Smooth muscle cell (in vitro differentiated cells): ENCODE measurements around the gene ING3. TPM values are rescaled to one million over a fixed set of nuclear protein-coding genes. Genes with fewer than 3 reads are reported as not detected.

Source experiments
- DNase-seq: peaks from one replicate; lab custom pipeline; 2025; ENCODE audit not compliant: unreplicated experiment; lab: John Stamatoyannopoulos, UW
- H2AFZ ChIP-seq: fragments of 200-600 bp; sonication (generic); 2 replicates; pipeline ENCODE4 v1.6.0; 2016; ENCODE audit warnings: antibody characterized with exemption, low read depth, mild to moderate bottlenecking
- H3F3A ChIP-seq: fragments of 200-600 bp; sonication (generic); 2 replicates; pipeline ENCODE4 v1.6.0; 2017; ENCODE audit warnings: antibody characterized with exemption, low read depth
- H3K27ac ChIP-seq: fragments of 200-600 bp; sonication (generic); 2 replicates; pipeline ENCODE4 v1.5.1; 2016; ENCODE audit warnings: low read depth, mild to moderate bottlenecking
- H3K27me3 ChIP-seq: fragments of 200-600 bp; sonication (generic); 2 replicates; pipeline ENCODE4 v1.6.1; 2016; ENCODE audit warnings: low read depth, mild to moderate bottlenecking
- H3K36me3 ChIP-seq: fragments of 200-600 bp; sonication (generic); 2 replicates; pipeline ENCODE4 v1.5.1; 2016; ENCODE audit warnings: low read depth
- H3K4me1 ChIP-seq: fragments of 200-600 bp; sonication (generic); 2 replicates; pipeline ENCODE4 v1.5.1; 2016; ENCODE audit warnings: low read depth
- H3K4me2 ChIP-seq: fragments of 200-600 bp; sonication (generic); 2 replicates; pipeline ENCODE4 v1.6.0; 2016; ENCODE audit warnings: mild to moderate bottlenecking
- H3K4me3 ChIP-seq: fragments of 200-600 bp; sonication (generic); 2 replicates; pipeline ENCODE4 v1.5.1; 2016; ENCODE audit warnings: mild to moderate bottlenecking
- H3K79me2 ChIP-seq: fragments of 200-600 bp; sonication (generic); 2 replicates; pipeline ENCODE4 v1.6.0; 2016; ENCODE audit warnings: low read depth, mild to moderate bottlenecking
- H3K9ac ChIP-seq: fragments of 200-600 bp; sonication (generic); 2 replicates; pipeline ENCODE4 v1.6.0; 2016; ENCODE audit warnings: low read depth
- H3K9me3 ChIP-seq: fragments of 200-600 bp; sonication (generic); replicated peaks from 2 replicates; pipeline ENCODE4 v1.5.1; 2016; ENCODE audit warnings: low read depth
- H4K20me1 ChIP-seq: fragments of 200-600 bp; sonication (generic); 2 replicates; pipeline ENCODE4 v1.6.0; 2016; ENCODE audit warnings: low read depth
- CTCF ChIP-seq: fragments of 200-600 bp; sonication (generic); IDR thresholded peaks from 2 replicates; pipeline ENCODE4 v1.5.1; 2017; ENCODE audit warnings: borderline replicate concordance, mild to moderate bottlenecking, antibody characterized with exemption; ENCODE audit not compliant: insufficient read depth, poor library complexity, severe bottlenecking
- WGBS: methylation state at CpG from one replicate; pipeline ENCODE4 v1.1.7; 2016; ENCODE audit warnings: low lambda C conversion rate; 5-methylcytosine and 5-hydroxymethylcytosine counted together
- polyA plus RNA-seq: library from polyadenylated mRNA; unstranded; fragments of >200 nt; fragmentation: Nextera tagmentation; extraction: Ambion mirVana; gene quantifications from 2 replicates; pipeline ENCODE4 v1.2.1, GENCODE V29; 2016
- total RNA-seq: library from RNA; depleted of rRNA; stranded (reverse); fragments of >200 nt; gene quantifications from 2 replicates; pipeline ENCODE4 v1.2.3, GENCODE V29; 2014

ING3 gene
- total and polyA plus RNA-seq, 2 experiments from 2014 or later, result 8.4 to 11.8 TPM

GRCh38 chr7:120949393-120949911, 1.1 kb upstream of the ING3 start:
- Histone ChIP-seq H3K36me3 (peaks cover 5% of the 10 kb centered on the region), H3K27ac (no peak overlapping the region), H3K79me2 (peaks cover 25% of the 10 kb centered on the region), H3K4me2 (peak overlapping the region; percentile 89), H2AFZ (peak overlapping the region; percentile 90), H3K9me3 (no peaks in the 10 kb centered on the region), H3K9ac (no peak overlapping the region), H3F3A (no peaks in the 10 kb centered on the region), H3K27me3 (no peaks in the 10 kb centered on the region), H4K20me1 (no peaks in the 10 kb centered on the region), H3K4me3 (peak overlapping the region; percentile 76), H3K4me1 (peaks cover 17% of the 10 kb centered on the region)
- 71% methylated on average over 8 of the region's 8 CpGs for WGBS
- no peak for DNase-seq
- TF ChIP-seq CTCF, result no peak

- 15% methylated on average over 10 of the region's 10 CpGs for WGBS
- no peak for DNase-seq
- H3K4me2 ChIP-seq, result peak overlapping the region; percentile 89
Observed at GRCh38 chr7:120949998-120950538, 509 bp upstream of the ING3 start.

GRCh38 chr7:120951309-120951699, 727 bp downstream of the ING3 start:
- Histone ChIP-seq H3K27me3 (no peaks in the 10 kb centered on the region), H3K9me3 (no peaks in the 10 kb centered on the region), H3K79me2 (peaks cover 25% of the 10 kb centered on the region), H3K4me3 (peak overlapping the region; percentile 76), H2AFZ (no peak overlapping the region), H3K27ac (peak overlapping the region; percentile 98), H3K4me1 (peaks cover 17% of the 10 kb centered on the region), H3K36me3 (peaks cover 18% of the 10 kb centered on the region), H3K9ac (peak overlapping the region; percentile 99), H4K20me1 (no peaks in the 10 kb centered on the region), H3K4me2 (peak overlapping the region; percentile 81), H3F3A (no peaks in the 10 kb centered on the region)
- TF ChIP-seq CTCF, result no peak
- WGBS, result 40% methylated on average over 8 of the region's 8 CpGs
- DNase-seq, result no peak

More at GRCh38 chr7:120949998-120950538, 509 bp upstream of the ING3 start:
- Histone ChIP-seq H3K27me3 (no peaks in the 10 kb centered on the region), H2AFZ (peak overlapping the region; percentile 90), H3K4me3 (peak overlapping the region; percentile 76), H3K36me3 (peaks cover 8% of the 10 kb centered on the region), H3K9ac (peak overlapping the region; percentile 37), H3K9me3 (no peaks in the 10 kb centered on the region), H4K20me1 (no peaks in the 10 kb centered on the region), H3K79me2 (peaks cover 25% of the 10 kb centered on the region), H3F3A (no peaks in the 10 kb centered on the region), H3K27ac (no peak overlapping the region), H3K4me1 (peaks cover 17% of the 10 kb centered on the region)
- TF ChIP-seq CTCF, result no peak

GRCh38 chr7:120951826-120952225, 1.2 kb downstream of the ING3 start:
- DNase-seq, result no peak
- peak overlapping the region; percentile 76 for H3K4me3 ChIP-seq
- H3K9me3 ChIP-seq, result no peaks in the 10 kb centered on the region
- H3K4me2 ChIP-seq, result peak overlapping the region; percentile 81
- no peak overlapping the region for H3K9ac ChIP-seq
- no peaks in the 10 kb centered on the region for H3K27me3 ChIP-seq
- TF ChIP-seq CTCF, result no peak
- H3F3A ChIP-seq, result no peaks in the 10 kb centered on the region
- no peaks in the 10 kb centered on the region for H4K20me1 ChIP-seq
- WGBS, result 85% methylated on average over 2 of the region's 2 CpGs
- peaks cover 17% of the 10 kb centered on the region for H3K4me1 ChIP-seq
- no peak overlapping the region for H3K27ac ChIP-seq
- H3K36me3 ChIP-seq, result peaks cover 18% of the 10 kb centered on the region
- peaks cover 25% of the 10 kb centered on the region for H3K79me2 ChIP-seq
- H2AFZ ChIP-seq, result no peak overlapping the region
